Measurements from ENCODE around the gene TRPM1.

- TF ChIP-seq CTCF (IDR thresholded peaks at IDR 0.05; ENCODE audit: low read length) (no peak), EZH2 (optimal IDR thresholded peaks at IDR 0.05; ENCODE audit: low read depth, low read length) (no peak), EZH2phosphoT487 (IDR thresholded peaks at IDR 0.05; ENCODE audit: low read length) (no peak)
These were observed 87.5 kb downstream of the TRPM1 start for GRCh38 chr15:31013863-31014607.
